T-helper 2 cell treated with Interferon-gamma antibody and Interleukin-4, amounts not matched to agents 100 ng/mL and 5 ng/mL, for 36 hours (primary cell): ENCODE data around the gene BAK1. TPM values are rescaled to one million over a fixed set of nuclear protein-coding genes. Genes with fewer than 3 reads are reported as not detected.

Experiments
- intact Hi-C: fragments of 100-400 bp; cut with micrococcal nuclease; formaldehyde crosslinking; loops from one replicate; pipeline ENCODE4 v1.15.1; 2023
- total RNA-seq: library from RNA; stranded (reverse); gene quantifications from 2 replicates; pipeline ENCODE4 v1.2.3, GENCODE V29; 2022

BAK1 gene
- total RNA-seq, 1 donor from 2014 or later = 92.1 TPM

DNA sequence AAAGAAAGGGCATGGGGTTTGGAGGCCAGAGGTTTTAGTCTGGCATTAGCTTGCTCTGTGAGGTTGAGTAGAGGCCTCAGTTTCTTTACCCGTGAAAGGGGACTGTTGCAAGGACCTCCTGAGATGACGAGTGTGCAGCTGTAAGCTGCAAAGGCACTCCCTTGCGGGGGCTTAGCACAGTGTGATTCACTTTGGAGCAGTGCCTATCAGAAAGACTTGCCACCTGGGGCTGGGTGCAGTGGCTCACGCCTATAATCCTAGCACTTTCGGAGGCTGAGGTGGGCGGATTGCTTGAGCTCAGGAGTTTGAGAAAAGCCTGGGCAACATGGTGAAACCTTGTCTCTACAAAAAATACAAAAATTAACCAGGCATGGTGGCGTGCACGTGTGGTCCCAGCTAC lies 7.5 kb upstream of the BAK1 start:
- intact Hi-C loops = loop anchor here (5.0 to 10.0 kb wide), 2 partner anchors 175 to 317 kb away; no protein-coding TSS in a partner anchor

- intact Hi-C loops = loop anchor here (1.0 to 10.0 kb wide), 3 partner anchors 114 to 319 kb away; no protein-coding TSS in a partner anchor
These were observed 6.1 kb upstream of the BAK1 start for GRCh38 chr6:33586108-33586640.

DNA sequence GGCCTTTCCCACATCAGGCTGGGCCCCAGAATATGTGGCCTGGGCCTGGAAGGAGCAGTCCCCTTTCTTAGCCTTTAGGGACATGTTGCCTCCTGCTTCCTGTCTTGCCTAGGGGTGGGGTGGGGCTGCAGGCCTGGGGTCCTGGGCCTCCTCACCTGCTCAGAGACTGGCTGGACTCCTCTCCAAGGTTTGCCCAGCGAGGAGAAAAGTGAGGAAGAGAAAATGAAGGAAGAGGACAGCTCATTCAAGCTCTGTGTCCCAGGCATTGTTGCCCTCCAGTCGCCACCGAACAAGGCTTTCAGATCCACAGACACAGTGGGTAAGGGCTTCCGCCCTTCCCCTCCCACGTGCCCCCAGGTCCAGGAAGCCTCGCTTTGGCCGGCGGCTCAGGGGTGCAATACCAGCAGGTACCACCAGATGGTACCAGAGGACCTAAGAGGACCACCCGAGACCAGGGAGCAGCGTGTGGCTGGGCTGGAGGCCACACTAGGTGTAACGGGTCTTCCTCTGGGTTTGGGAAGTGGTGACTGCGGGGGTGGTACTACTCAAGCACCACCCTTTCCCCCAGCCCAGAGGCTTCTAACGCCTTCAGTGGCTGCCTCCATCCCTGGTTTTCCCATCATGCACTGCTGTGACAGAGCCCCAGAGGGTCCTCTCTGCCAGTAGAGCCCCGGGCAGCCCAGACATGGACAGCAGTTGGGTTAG lies 5.5 kb upstream of the BAK1 start:
- intact Hi-C loops = loop anchor here (1.0 to 10.0 kb wide), 5 partner anchors 35 to 319 kb away; partner anchors contain the start of gene ITPR3

DNA sequence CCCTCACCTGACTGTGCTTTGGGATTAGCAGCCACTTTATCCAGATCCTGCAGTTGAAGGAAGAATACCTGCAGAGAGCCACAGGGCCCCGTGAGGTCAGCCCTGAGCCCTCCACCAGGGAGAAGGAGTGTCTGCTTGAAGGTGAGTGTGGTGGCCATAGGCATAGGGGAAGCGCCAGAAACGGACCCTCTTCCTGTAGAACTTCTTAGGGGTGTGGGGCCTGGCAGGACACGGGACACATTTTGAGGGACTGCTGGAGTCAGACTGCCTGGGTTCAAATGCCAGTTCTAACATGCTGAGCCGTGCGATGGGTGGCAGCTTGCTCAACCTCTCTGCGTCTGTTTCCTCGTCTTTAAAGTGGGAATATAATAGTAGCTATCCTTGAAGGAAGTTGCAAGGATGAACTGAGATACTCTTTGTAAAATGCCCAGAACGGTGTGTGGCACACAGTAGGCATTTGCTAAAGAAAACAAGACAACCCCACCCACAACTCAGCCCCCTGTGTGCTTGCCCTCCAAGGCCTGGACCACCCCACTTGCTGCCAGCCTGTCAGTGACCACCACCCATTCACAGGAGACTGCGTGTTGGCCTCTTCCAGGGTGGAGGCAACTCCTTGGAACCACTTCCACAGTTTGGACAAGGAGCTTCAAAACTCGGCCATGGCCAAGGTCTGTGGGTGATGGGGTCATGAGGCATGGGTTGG lies 4.8 kb upstream of the BAK1 start:
- intact Hi-C loops = loop anchor here (2.0 to 10.0 kb wide), 4 partner anchors 36 to 320 kb away; partner anchors contain the start of gene ITPR3

DNA sequence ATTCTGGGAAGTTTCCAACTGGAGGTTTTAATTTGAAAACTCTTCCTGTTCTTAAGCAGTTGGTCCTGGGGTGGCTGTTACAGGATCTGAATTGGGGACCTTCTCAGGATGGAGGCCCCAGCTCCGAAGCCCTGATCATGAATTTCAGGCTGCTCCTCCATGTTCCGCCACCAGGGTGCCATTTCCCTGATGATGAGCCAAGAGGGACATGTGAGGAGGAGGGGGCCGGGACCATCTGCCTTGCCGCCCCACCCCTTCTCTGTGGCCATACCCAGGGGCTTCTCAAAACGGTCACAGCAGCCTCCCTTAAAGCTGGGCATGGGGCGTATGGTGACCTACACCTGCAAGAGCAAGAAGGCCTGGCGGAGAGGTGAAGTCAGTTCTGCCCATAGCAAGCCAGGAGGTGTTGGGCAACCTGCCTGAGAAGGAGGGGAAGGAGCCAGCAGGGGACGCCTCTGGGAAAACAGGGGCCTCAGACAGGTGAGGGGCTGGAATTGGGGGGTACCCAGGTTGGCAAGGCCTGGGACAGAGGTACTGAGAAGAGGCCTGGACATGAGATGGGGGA lies 3.6 kb upstream of the BAK1 start:
- intact Hi-C loops = loop anchor here (2.0 to 10.0 kb wide), 3 partner anchors 37 to 321 kb away; partner anchors contain the start of gene ITPR3

- intact Hi-C loops = loop anchor here (2.0 to 10.0 kb wide), 2 partner anchors 190 to 324 kb away; partner anchors contain the start of gene KIFC1
These were observed 1.1 kb upstream of the BAK1 start for GRCh38 chr6:33581186-33581585.

- intact Hi-C loops = loop anchor here (2.0 to 10.0 kb wide), 2 partner anchors 124 to 264 kb away; partner anchors contain the start of genes TAPBP, ZBTB22 and ZBTB9
These were observed 1.5 kb downstream of the BAK1 start for GRCh38 chr6:33578588-33579011.

GRCh38 chr6:33578164-33578563 lies 1.9 kb downstream of the BAK1 start:
- intact Hi-C loops = loop anchor here (2.0 to 10.0 kb wide), 2 partner anchors 123 to 263 kb away; partner anchors contain the start of genes TAPBP, ZBTB22 and ZBTB9

- intact Hi-C loops = loop anchor here (2.0 to 10.0 kb wide), 2 partner anchors 123 to 263 kb away; partner anchors contain the start of genes TAPBP, ZBTB22 and ZBTB9
These were observed 2.4 kb downstream of the BAK1 start for GRCh38 chr6:33577718-33578117.

DNA sequence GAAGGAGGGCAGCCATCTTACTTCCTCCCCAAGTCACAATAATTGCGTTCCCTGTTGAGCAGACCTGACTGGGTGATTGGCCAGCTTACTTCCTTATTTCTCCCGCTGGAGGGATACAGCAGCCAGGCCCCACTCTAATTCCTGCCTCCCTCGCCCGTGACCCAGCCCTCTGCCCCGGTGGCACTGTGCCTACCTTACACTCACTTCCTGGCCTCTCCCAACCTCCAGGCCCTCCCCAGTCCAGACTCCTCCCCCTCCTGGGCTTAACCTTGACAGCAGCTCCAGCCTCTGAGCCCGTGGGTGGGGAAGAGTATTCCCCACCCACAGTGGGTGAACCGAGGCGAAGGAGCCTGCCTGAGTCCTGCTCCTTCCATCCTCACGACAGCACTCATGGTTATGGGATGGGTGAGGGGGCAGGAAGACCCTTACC lies 3.0 kb downstream of the BAK1 start:
- intact Hi-C loops = loop anchor here (10.0 kb wide), 1 partner anchor 262 kb away; the partner anchor contains the start of genes TAPBP and ZBTB22

- intact Hi-C loops = loop anchor here (10.0 kb wide), 1 partner anchor 262 kb away; the partner anchor contains the start of genes TAPBP and ZBTB22
These were observed 3.4 kb downstream of the BAK1 start for GRCh38 chr6:33576668-33577067.

- intact Hi-C loops = loop anchor here (10.0 kb wide), 1 partner anchor 260 kb away; the partner anchor contains the start of genes TAPBP and ZBTB22
These were observed 4.9 kb downstream of the BAK1 start for GRCh38 chr6:33575211-33575610.

DNA sequence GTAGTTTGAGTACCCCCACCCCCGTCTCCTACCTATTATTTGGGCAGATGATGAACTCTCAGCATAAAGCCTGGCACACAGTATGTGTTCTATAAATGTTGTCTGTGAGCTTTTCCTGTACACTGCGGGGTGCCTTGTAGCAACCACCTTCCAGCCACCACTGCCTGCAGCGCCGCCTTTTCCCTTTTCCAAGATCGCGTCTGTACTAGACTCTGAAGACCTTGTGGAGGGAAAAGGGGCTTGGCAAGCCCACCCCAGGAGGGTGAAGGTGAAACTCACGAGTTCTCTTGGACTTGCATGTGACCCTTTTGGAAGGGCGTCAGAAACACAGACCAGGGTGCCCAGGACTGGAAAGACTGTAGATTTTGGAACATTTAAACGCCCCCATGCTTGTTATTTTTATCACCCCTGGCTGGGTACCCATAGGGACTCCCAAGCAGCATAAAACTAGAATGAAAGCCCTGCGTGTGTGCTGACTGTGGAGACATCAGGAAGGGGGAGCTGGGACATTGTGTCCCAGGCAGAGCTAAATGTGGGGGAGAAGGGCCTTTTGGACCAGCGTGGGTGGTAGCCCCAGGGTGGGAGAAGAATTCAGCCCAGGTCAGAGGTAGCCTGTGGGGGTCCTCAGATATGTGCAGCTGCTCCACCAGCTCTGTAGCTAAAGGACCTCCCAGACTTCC lies 8.3 kb downstream of the BAK1 start:
- intact Hi-C loops = loop anchor here (1.0 to 10.0 kb wide), 8 partner anchors 9 to 257 kb away; partner anchors contain the start of genes BAK1, CUTA, KIFC1 and TAPBP

- intact Hi-C loops = loop anchor here (1.0 to 10.0 kb wide), 8 partner anchors 9 to 256 kb away; partner anchors contain the start of genes BAK1, CUTA, KIFC1 and TAPBP
These were observed 9.1 kb downstream of the BAK1 start for GRCh38 chr6:33570806-33571636.

DNA sequence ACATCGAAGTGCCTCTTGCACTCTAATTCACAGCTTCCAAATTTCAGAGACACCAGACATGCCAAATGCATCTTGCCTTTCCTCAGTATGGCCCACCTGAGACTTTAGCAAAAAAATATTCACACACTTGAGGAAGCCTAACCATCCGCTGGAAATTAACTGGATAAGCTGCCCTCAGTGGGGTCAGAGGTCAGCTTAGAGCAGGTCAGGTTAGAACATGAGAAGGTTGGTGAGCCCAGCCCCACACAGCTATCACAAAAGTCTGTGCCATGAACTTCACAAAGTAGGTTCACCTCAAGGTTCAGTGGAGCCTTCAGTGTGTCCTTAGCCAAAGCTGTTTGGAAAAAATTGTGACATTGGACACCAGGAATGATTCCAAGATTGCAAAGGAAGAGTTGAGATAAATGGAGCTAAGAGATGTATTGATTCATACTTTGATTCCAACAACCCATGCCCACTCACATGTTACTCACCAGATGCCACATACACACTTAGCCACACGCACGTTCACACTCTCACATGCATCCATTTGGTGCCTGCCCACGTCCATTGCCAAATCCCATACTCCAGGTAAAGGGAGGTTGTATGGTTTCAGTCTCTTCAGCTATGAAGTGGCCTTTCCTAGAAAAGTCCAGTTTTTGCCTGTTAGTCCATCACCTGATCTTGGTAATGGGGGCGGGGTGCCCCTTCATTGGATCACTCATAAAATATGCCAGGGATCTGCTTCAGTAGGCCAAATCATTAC lies 11.1 kb downstream of the BAK1 start:
- intact Hi-C loops = loop anchor here (10.0 kb wide), 1 partner anchor 54 kb away; no protein-coding TSS in a partner anchor

DNA sequence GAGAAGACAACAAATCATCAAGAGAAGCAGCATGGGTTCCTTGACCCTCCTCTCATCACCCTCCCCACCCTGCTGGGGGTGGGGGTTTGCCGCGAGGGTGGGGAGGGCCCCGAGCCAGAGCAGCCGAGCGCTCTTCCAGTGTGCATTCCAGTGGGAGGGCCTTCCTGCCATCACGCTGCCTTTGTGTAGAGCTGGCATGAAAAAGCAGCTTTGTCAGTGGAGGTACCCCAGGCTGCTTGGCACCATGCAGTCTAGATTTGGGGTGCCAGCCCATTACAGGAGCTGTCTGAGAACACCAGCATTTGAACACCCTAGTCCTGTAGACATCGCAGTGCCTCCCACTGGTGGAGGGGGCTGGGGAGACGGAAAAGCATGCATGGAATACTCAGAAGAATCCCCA lies 12.2 kb downstream of the BAK1 start:
- intact Hi-C loops = loop anchor here (10.0 kb wide), 1 partner anchor 53 kb away; no protein-coding TSS in a partner anchor

GRCh38 chr6:33566182-33567084 lies 13.6 kb downstream of the BAK1 start:
- intact Hi-C loops = loop anchor here (10.0 kb wide), 1 partner anchor 52 kb away; no protein-coding TSS in a partner anchor
